ENCODE measurements around the gene TSPY8. TPM values are rescaled to one million over a fixed set of nuclear protein-coding genes. Genes with fewer than 3 reads are reported as not detected.
"Not testable (repeated sequence)": the region's sequence is repeated elsewhere in the genome, so short reads cannot be mapped to it uniquely, and the experiment has no call there.

Gene TSPY8, protein sequence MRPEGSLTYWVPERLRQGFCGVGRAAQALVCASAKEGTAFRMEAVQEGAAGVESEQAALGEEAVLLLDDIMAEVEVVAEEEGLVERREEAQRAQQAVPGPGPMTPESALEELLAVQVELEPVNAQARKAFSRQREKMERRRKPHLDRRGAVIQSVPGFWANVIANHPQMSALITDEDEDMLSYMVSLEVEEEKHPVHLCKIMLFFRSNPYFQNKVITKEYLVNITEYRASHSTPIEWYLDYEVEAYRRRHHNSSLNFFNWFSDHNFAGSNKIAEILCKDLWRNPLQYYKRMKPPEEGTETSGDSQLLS
- not detected in 2 replicates for total RNA-seq

DNA sequence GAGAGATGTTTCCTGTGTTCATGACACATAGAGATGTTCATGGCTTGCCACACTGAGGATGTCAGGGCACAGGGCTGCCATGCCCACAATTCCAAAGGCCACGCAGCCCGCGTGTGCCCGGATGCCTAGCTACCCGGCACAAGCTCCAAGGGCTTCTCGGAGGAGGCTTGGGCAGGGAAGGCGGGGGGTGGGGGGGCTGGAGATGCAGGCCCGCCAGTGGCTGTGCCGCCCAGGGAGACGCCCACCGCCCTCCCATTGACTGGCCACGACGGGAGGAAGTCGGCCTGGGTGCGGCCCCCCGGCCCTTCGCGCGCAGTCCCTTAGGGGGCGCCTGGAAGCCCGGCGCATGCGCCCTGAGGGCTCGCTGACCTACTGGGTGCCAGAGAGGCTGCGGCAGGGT is at the start of gene TSPY8:
TSPY8 (plus strand) TSS at position 301 of the 400 bp plus-strand sequence; CDS start at position 347, 46 bp downstream.
- not testable (repeated sequence) for DNase-seq

DNA sequence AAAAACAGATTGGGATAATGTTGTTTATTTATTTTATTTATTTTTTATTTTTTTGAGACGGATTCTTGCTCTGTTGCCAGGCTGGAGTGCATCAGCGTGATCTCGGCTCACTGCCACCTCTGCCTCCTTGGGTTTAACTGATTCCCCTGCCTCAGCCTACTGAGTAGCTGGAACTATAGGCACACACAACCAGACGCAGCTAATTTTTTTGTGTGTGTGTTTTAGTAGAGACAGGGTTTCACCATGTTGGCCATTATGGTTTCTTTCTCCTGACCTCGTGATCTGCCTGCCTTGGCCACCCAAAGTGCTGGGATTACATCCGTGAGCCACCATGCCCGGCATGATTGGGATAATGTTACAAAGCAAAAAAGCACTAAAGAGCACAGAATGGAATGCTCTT is 36.6 kb upstream of the TSPY8 start:
- DNase-seq: no peak

DNA sequence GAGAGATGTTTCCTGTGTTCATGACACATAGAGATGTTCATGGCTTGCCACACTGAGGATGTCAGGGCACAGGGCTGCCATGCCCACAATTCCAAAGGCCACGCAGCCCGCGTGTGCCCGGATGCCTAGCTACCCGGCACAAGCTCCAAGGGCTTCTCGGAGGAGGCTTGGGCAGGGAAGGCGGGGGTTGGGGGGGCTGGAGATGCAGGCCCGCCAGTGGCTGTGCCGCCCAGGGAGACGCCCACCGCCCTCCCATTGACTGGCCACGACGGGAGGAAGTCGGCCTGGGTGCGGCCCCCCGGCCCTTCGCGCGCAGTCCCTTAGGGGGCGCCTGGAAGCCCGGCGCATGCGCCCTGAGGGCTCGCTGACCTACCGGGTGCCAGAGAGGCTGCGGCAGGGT is 20.4 kb upstream of the TSPY8 start, which contains the start of gene TSPY4:
TSPY4 (plus strand) TSS at position 301 of the 400 bp plus-strand sequence; CDS start at position 347, 46 bp downstream.
- DNase-seq: not testable (repeated sequence)

DNA sequence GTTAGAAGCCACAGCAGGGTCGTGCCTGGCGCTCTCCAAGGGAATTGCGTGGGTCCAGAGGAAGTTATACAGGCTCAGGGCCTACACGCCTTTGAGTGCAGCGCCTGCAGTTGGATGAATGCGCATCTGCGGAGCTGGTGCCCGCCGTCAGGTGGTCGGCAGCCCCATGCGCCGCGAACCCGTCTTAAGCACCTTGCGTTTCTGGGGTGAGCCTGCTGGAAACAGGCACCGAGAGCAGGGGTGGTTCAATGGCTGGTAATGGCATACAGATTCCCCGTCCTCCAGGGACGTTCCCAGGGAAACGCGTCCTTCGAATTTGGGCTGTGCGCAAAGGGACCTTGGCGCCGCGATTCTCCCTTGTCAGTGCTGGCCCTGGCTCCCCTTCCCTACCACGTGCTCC is 38.9 kb downstream of the TSPY8 start:
- DNase-seq: not testable (repeated sequence)

DNA sequence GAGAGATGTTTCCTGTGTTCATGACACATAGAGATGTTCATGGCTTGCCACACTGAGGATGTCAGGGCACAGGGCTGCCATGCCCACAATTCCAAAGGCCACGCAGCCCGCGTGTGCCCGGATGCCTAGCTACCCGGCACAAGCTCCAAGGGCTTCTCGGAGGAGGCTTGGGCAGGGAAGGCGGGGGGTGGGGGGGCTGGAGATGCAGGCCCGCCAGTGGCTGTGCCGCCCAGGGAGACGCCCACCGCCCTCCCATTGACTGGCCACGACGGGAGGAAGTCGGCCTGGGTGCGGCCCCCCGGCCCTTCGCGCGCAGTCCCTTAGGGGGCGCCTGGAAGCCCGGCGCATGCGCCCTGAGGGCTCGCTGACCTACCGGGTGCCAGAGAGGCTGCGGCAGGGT is 40.5 kb downstream of the TSPY8 start, which contains the start of gene TSPY3:
TSPY3 (plus strand) TSS at position 301 of the 400 bp plus-strand sequence; CDS start at position 347, 46 bp downstream.
- DNase-seq: not testable (repeated sequence)

Other genes with a start within 250 kb of the TSPY8 start
- not detected in 2 replicates for gene TSPY4, start 20.3 kb upstream of the TSPY8 start, total RNA-seq
- not detected in 2 replicates for gene TSPY3, start 40.6 kb downstream of the TSPY8 start, total RNA-seq
- gene TSPY1, start 109.2 kb downstream of the TSPY8 start, total RNA-seq: not detected in 2 replicates
- gene TSPY9, start 129.5 kb downstream of the TSPY8 start, total RNA-seq: not detected in 2 replicates
- gene TSPY10, start 170.1 kb downstream of the TSPY8 start, total RNA-seq: not detected in 2 replicates